Glutamatergic neuron (in vitro differentiated cells): ENCODE data around the gene B4GALT7. TPM values are rescaled to one million over a fixed set of nuclear protein-coding genes. Genes with fewer than 3 reads are reported as not detected.
"Not testable (repeated sequence)": the region's sequence is repeated elsewhere in the genome, so short reads cannot be mapped to it uniquely, and the experiment has no call there.

Source experiments
- DNase-seq: peaks from one replicate; pipeline ENCODE4 v3.0.0; 2022
- H3K27ac Mint-ChIP-seq: one replicate; pipeline ENCODE4 v1.8.0; 2020; ENCODE audit warnings: mild to moderate bottlenecking, mixed read lengths, inconsistent platforms; ENCODE audit not compliant: unreplicated experiment
- H3K27me3 Mint-ChIP-seq: one replicate; pipeline ENCODE4 v1.8.0; 2020; ENCODE audit warnings: mild to moderate bottlenecking, moderate library complexity, mixed read lengths, inconsistent platforms; ENCODE audit not compliant: unreplicated experiment
- H3K36me3 Mint-ChIP-seq: one replicate; pipeline ENCODE4 v1.8.0; 2020; ENCODE audit warnings: mild to moderate bottlenecking, mixed read lengths, inconsistent platforms; ENCODE audit not compliant: unreplicated experiment
- H3K4me1 Mint-ChIP-seq: one replicate; pipeline ENCODE4 v1.8.0; 2020; ENCODE audit warnings: mild to moderate bottlenecking, low read depth, mixed read lengths, inconsistent platforms; ENCODE audit not compliant: unreplicated experiment
- H3K4me3 Mint-ChIP-seq: one replicate; pipeline ENCODE4 v1.8.0; 2020; ENCODE audit warnings: mild to moderate bottlenecking, mixed read lengths, inconsistent platforms; ENCODE audit not compliant: unreplicated experiment
- H3K9me3 Mint-ChIP-seq: one replicate; pipeline ENCODE4 v1.8.0; 2020; ENCODE audit warnings: mild to moderate bottlenecking, moderate library complexity, mixed read lengths, inconsistent platforms; ENCODE audit not compliant: unreplicated experiment
- total RNA-seq: library from RNA; stranded (reverse); fragmentation: NEBNext Ultra II Directional; extraction: Animal tissue kit (Norgen Biotek cat#: 25700); gene quantifications from one replicate; pipeline ENCODE4 v1.2.1, GENCODE V29; 2021; ENCODE audit not compliant: unreplicated experiment
- TF ChIP-seq, protein P1 (sequence below): fragments of 200-600 bp; sonication (generic); IDR thresholded peaks from one replicate; pipeline ENCODE4 v1.5.0; 2021; ENCODE audit not compliant: partially characterized antibody, unreplicated experiment

B4GALT7 gene
- total RNA-seq, 1 donor from 2014 or later: 29.3 TPM

DNA sequence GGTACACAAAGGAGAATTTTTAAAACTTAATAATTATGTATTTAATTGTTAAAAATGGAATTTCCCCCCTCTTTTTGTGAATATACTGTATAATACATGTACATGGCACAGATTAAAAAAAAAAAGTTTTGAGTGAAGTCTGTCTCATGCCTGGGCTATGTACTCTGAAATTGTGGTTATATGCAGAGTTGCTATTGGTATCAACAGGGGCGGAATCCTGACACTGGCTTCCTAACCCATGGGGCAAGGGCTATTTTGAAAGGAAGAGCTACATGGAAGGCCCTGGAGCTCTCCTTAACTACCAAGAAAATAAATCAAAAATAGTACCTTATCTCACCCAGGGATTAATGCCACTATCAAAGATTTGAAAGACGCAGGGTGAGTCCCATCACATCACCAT lies 44.7 kb upstream of the B4GALT7 start:
- H3K27me3 Mint-ChIP-seq: peaks cover 19% of the 10 kb centered on the region
- TF ChIP-seq, protein P1, sequence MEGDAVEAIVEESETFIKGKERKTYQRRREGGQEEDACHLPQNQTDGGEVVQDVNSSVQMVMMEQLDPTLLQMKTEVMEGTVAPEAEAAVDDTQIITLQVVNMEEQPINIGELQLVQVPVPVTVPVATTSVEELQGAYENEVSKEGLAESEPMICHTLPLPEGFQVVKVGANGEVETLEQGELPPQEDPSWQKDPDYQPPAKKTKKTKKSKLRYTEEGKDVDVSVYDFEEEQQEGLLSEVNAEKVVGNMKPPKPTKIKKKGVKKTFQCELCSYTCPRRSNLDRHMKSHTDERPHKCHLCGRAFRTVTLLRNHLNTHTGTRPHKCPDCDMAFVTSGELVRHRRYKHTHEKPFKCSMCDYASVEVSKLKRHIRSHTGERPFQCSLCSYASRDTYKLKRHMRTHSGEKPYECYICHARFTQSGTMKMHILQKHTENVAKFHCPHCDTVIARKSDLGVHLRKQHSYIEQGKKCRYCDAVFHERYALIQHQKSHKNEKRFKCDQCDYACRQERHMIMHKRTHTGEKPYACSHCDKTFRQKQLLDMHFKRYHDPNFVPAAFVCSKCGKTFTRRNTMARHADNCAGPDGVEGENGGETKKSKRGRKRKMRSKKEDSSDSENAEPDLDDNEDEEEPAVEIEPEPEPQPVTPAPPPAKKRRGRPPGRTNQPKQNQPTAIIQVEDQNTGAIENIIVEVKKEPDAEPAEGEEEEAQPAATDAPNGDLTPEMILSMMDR: no peak
- peaks cover 6% of the 10 kb centered on the region for H3K36me3 Mint-ChIP-seq
- peak overlapping the region; percentile 79 for H3K27ac Mint-ChIP-seq
- no peak for DNase-seq
- H3K9me3 Mint-ChIP-seq: peaks cover 9% of the 10 kb centered on the region
- peaks cover 39% of the 10 kb centered on the region for H3K4me1 Mint-ChIP-seq
- H3K4me3 Mint-ChIP-seq: peak overlapping the region; percentile 75

DNA sequence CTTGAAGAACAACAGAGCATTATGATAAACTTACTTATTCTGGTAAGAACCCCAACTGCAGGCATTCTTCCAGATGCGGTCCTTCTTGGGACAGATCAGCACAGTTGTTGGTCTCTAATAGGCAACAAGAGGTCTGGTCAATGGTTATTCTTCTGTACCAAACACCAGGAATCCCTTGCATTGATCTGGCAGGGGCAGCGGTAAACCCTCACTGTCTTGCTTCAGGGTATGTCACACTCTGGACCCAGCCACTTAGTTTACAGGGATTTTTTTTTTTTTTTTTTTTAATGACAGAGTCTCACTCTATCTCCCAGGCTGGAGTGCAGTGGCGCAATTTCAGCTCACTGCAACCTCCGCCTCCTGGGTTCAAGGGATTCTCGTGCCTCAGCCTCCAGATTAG lies 44.3 kb upstream of the B4GALT7 start:
- Mint-ChIP-seq H3K9me3 (peaks cover 9% of the 10 kb centered on the region), H3K27ac (peak overlapping the region; percentile 79), H3K4me3 (no peak overlapping the region), H3K4me1 (peaks cover 36% of the 10 kb centered on the region), H3K36me3 (peaks cover 6% of the 10 kb centered on the region), H3K27me3 (peaks cover 19% of the 10 kb centered on the region)
- no peak for DNase-seq
- TF ChIP-seq, protein P1: no peak

DNA sequence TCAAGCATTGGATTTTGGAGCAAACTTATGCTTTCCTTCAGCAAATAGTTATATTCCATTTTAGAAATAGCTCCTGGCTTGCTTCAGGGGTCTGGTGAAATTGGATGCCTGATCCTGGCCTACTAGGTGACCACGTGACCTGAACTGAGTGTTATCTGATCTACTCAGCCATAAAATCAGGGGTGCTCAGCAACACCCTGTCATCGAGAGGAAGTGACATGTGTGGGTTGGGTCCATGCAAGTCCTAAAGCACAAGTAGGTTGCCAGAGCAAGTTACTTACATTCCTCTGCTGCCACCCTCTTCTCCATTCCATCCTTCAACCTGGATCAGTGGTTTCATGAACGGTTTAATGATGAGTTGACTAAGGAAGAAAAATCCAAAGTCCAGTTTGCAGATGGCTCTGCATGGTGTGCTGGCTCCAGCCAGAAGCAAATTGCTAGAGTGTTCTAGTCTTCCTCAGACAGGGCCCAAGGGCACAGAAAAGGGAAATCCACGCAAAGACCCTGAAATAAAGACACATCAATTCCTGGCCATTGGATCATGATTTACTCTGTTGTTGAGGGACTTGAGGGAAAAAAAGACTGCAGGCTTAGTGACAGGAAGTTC lies 42.8 kb upstream of the B4GALT7 start:
- H3K27me3 Mint-ChIP-seq: peaks cover 20% of the 10 kb centered on the region
- peaks cover 24% of the 10 kb centered on the region for H3K4me1 Mint-ChIP-seq
- H3K9me3 Mint-ChIP-seq: peaks cover 9% of the 10 kb centered on the region
- no peak overlapping the region for H3K4me3 Mint-ChIP-seq
- TF ChIP-seq, protein P1: no peak
- H3K27ac Mint-ChIP-seq: peak overlapping the region; percentile 77
- no peak for DNase-seq
- H3K36me3 Mint-ChIP-seq: peaks cover 13% of the 10 kb centered on the region

DNA sequence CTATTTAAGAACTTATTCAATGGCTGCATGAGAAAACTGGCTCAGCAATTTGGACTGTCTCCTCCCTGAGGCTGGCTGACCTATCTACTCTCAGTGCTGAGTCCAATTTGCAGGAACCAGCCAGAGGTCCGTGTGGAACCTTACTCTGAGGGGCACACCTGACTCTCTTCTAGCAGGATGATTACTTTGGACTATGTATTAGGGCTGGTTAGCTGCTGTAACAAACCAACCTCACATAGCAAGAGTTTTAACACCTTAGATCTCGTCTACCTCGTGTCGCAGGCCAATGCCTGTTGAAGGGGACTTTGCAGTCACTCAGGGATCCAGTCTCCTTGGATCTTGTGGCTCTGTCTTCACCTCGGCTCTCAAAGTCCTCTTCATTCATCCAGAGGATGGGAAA lies 42.1 kb upstream of the B4GALT7 start:
- Mint-ChIP-seq H3K27me3 (peaks cover 18% of the 10 kb centered on the region), H3K36me3 (peaks cover 13% of the 10 kb centered on the region), H3K4me3 (peak overlapping the region; percentile 23)

DNA sequence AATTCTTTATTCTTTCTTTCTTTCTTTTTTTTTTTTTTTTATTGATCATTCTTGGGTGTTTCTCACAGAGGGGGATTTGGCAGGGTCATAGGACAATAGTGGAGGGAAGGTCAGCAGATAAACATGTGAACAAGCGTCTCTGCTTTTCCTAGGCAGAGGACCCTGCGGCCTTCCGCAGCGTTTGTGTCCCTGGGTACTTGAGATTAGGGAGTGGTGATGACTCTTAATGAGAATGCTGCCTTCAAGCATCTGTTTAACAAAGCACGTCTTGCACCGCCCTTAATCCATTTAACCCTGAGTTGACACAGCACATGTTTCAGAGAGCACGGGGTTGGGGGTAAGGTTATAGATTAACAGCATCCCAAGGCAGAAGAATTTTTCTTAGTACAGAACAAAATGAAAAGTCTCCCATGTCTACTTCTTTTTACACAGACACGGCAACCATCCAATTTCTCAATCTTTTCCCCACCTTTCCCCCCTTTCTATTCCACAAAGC lies 40.4 kb upstream of the B4GALT7 start:
- DNase-seq, H3K9me3 Mint-ChIP-seq, H3K4me3 Mint-ChIP-seq: not testable (repeated sequence)
- H3K27me3 Mint-ChIP-seq: peaks cover 16% of the 10 kb centered on the region
- H3K27ac Mint-ChIP-seq: peak overlapping the region; percentile 81
- peaks cover 13% of the 10 kb centered on the region for H3K36me3 Mint-ChIP-seq
- H3K4me1 Mint-ChIP-seq: peaks cover 16% of the 10 kb centered on the region

More for the DNA sequence above, 42.1 kb upstream of the B4GALT7 start:
- peak overlapping the region; percentile 77 for H3K27ac Mint-ChIP-seq
- peaks cover 18% of the 10 kb centered on the region for H3K4me1 Mint-ChIP-seq
- H3K9me3 Mint-ChIP-seq: peaks cover 8% of the 10 kb centered on the region
- DNase-seq: no peak
- TF ChIP-seq, protein P1: no peak
